Memory B cell (primary cell): Measurements from ENCODE around the gene MAP3K3.

Source experiments
- ATAC-seq: fragments of 150-1000 bp; cut with Tn5 transposase; 2 replicates; pipeline ENCODE4 v1.10.0; 2021; ENCODE audit warnings: low read depth, mild to moderate bottlenecking, moderate library complexity
- DNase-seq, 2 donors: peaks; one replicate each; pipeline ENCODE4 v3.0.0; 2022; ENCODE audit warnings: low spot score in 2 of 2
- H3K27ac Mint-ChIP-seq: one replicate; pipeline ENCODE4 v1.8.0; 2022; ENCODE audit warnings: mild to moderate bottlenecking, moderate library complexity, mixed read lengths
- H3K27me3 Mint-ChIP-seq: one replicate; pipeline ENCODE4 v1.8.0; 2022; ENCODE audit warnings: mixed read lengths
- H3K36me3 Mint-ChIP-seq: one replicate; pipeline ENCODE4 v1.8.0; 2022; ENCODE audit warnings: mild to moderate bottlenecking, mixed read lengths
- H3K4me1 Mint-ChIP-seq: one replicate; pipeline ENCODE4 v1.8.0; 2022; ENCODE audit warnings: mixed read lengths
- H3K4me3 Mint-ChIP-seq: one replicate; pipeline ENCODE4 v1.8.0; 2022; ENCODE audit warnings: mild to moderate bottlenecking, moderate library complexity, mixed read lengths
- H3K9me3 Mint-ChIP-seq: one replicate; pipeline ENCODE4 v1.8.0; 2022; ENCODE audit warnings: mixed read lengths

Gene MAP3K3

DNA sequence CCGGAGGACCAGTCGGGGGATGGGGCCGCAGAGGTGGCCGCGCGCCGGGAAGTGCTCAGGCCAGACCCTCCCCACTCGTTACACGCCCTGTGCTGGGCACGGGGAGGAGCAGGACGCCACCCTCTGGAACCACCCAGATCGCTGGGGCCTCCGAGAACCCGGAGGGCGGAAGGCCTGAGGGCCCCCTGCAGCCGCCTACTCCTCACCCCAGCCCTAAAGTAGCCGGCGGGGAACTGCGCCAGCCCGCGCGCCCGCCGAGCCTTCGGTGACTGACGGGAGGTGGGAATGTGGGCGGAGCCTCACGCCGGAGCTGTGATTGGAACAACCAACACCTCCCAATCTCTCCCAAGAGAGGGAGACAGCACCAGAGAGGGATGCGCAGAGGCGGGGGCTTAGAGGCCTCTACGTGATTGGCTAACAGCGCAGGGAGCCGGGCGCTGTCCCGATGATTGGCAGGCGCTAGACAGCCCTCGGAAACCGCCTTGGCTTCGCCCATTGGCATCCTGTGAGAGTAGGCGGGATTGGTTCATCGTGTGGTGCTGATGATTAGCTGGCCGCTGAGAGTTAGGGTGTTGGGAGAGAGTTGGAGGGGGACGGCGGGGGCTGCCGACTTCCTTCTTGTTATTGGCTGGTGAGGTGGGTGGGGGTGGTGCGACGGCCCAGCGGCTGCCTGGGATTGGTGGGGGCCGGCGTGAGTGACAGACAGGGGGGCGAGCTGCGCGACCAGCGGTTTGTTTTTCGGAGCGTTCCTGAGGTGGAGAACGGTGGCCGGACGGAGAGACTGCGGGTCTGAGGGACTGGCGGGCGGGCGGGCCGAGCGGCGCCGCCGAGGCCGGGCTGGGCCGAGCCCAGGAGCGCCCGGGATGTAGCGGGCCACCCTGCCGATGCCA, at the start of gene MAP3K3:
Gene MAP3K3 (plus strand): TSS at position 734 of the 890 bp plus-strand sequence. CDS start 343 bp downstream, outside the sequence.
- no peaks in the 10 kb centered on the region for H3K27me3 Mint-ChIP-seq
- H3K4me1 Mint-ChIP-seq, result peaks cover 30% of the 10 kb centered on the region
- peak within 1 kb of the TSS; percentile 88 for H3K27ac Mint-ChIP-seq
- no peaks in the 10 kb centered on the region for H3K36me3 Mint-ChIP-seq
- H3K9me3 Mint-ChIP-seq, result no peaks in the 10 kb centered on the region
- peak; percentile 84 to 93 for DNase-seq
- ATAC-seq, result peak; percentile 88
- H3K4me3 Mint-ChIP-seq, result peak within 1 kb of the TSS; percentile 99

DNA sequence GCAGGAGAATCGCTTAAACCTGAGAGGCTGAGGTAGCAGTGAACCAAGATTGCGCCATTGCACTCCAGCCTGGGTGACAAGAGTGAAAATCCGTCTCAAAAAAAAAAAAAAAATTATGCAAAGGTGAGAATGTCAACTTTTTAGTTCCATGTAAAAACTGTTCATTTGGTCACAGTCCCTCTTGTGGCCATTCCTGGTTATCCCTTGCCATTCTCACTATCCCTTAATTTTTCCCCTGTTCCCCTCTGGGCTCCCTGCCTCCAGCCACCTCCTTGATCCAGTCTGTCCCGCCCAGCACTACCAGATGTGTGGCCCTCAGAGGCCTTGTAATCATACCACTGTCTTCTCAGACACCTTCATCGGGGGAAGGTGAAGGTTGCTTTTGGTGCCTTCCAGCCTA, 48.6 kb upstream of the MAP3K3 start:
- no peaks in the 10 kb centered on the region for H3K9me3 Mint-ChIP-seq
- ATAC-seq (no peak), DNase-seq (no peak)
- no peak overlapping the region for H3K4me3 Mint-ChIP-seq
- peak overlapping the region; percentile 2 for H3K27ac Mint-ChIP-seq
- H3K4me1 Mint-ChIP-seq, result peaks cover 28% of the 10 kb centered on the region
- H3K27me3 Mint-ChIP-seq, result no peaks in the 10 kb centered on the region
- H3K36me3 Mint-ChIP-seq, result peaks cover 11% of the 10 kb centered on the region

DNA sequence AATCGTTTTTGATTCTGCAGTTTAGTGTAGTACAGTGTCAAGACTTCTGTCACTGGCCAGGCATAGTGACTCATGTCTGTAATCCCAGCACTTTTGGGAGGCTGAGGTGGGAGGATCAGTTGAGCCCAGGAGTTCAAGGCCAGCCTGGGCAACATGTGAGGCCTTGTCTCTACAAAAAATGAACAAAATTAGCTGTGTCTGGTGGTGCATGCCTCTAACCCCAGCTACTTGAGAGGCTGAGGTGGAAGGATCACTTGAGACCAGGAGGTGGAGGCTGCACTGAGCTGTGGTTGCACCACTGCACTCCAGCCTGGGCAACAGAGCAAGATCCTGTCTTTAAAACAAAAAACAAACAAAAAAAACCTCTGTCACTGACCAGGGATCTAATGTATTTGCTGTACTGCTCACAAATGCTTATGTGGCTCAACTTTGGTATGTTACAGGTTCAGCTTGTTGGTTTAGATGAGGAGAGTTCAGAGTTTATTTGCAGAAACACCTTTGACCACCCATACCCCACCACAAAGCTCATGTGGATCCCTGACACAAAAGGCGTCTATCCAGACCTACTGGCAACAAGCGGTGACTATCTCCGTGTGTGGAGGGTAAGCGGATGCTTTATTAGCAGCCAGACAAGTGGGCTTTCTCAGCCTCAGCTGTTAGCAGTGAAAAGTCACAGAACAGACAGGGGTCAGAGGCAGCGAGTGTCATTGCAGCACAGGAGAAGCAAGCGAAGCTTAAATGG, 44.0 kb upstream of the MAP3K3 start:
- peaks cover 13% of the 10 kb centered on the region for H3K4me1 Mint-ChIP-seq
- H3K9me3 Mint-ChIP-seq, result no peaks in the 10 kb centered on the region
- H3K27me3 Mint-ChIP-seq, result no peaks in the 10 kb centered on the region
- H3K36me3 Mint-ChIP-seq, result peaks cover 27% of the 10 kb centered on the region
- no peak for ATAC-seq
- no peak overlapping the region for H3K4me3 Mint-ChIP-seq
- H3K27ac Mint-ChIP-seq, result no peak overlapping the region
- DNase-seq, result no peak

DNA sequence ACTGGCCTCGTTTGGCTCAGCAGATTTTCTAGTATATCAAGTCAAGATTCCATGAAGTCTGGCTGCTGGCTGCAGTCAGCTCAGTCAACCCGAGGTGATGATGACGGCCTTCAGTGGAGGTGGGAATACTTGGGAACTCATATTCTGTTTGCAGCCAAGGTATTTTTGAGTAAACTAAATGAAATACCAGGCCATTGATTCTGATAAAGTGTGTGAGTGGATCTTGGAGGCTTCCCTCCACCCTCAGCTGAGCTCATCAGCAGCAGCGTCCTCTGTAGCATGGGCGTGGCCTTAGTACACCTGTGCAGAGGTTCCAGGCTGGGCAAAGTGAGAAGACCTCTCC, 43.5 kb upstream of the MAP3K3 start:
- Mint-ChIP-seq H3K4me1 (peaks cover 12% of the 10 kb centered on the region), H3K9me3 (no peaks in the 10 kb centered on the region), H3K27ac (peak overlapping the region; percentile 43), H3K27me3 (no peaks in the 10 kb centered on the region), H3K36me3 (peaks cover 29% of the 10 kb centered on the region), H3K4me3 (no peak overlapping the region)
- no peak for ATAC-seq
- no peak for DNase-seq

DNA sequence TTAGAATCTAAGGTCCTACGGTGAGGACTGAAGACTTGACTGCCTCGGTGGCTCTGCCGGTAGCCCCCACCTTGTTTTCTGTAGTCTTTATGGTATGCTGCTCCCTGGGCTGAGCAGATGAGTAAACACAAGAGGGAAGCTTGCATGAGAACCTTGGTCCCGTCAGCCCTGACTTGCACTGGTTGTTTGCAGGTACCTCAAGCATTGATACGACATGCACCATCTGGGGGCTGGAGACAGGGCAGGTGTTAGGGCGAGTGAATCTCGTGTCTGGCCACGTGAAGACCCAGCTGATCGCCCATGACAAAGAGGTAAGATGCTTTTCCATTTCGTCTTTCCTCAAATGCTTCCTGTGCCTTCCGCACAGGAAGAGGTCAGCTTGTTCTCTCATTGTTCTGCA, 42.6 kb upstream of the MAP3K3 start:
- Mint-ChIP-seq H3K36me3 (peaks cover 25% of the 10 kb centered on the region), H3K9me3 (no peaks in the 10 kb centered on the region), H3K4me3 (no peak overlapping the region), H3K4me1 (peaks cover 7% of the 10 kb centered on the region), H3K27me3 (no peaks in the 10 kb centered on the region), H3K27ac (peak overlapping the region; percentile 14)
- DNase-seq (no peak), ATAC-seq (no peak)

DNA sequence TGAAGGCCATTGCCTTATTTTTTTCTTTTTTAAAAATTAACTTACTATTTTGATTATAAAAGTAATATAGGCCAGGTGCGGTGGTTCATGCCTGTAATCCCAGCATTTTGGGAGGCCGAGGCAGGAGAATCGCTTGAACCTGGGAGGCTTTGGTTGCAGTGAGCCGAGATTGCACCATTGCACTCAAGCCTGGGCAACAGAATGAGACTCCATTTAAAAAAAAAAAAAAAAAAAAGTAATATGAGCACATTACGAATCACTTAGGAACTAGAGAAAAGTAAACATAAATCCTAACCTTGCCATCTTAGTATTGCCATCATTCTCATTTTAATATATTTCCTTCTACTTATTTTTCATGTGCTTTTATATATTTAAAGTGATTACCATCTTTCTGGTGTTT, 34.4 kb upstream of the MAP3K3 start:
- DNase-seq, result no peak
- H3K4me3 Mint-ChIP-seq, result no peak overlapping the region
- H3K36me3 Mint-ChIP-seq, result peaks cover 44% of the 10 kb centered on the region
- H3K27ac Mint-ChIP-seq, result no peak overlapping the region
- H3K27me3 Mint-ChIP-seq, result no peaks in the 10 kb centered on the region
- no peak for ATAC-seq
- no peaks in the 10 kb centered on the region for H3K9me3 Mint-ChIP-seq
- no peaks in the 10 kb centered on the region for H3K4me1 Mint-ChIP-seq

DNA sequence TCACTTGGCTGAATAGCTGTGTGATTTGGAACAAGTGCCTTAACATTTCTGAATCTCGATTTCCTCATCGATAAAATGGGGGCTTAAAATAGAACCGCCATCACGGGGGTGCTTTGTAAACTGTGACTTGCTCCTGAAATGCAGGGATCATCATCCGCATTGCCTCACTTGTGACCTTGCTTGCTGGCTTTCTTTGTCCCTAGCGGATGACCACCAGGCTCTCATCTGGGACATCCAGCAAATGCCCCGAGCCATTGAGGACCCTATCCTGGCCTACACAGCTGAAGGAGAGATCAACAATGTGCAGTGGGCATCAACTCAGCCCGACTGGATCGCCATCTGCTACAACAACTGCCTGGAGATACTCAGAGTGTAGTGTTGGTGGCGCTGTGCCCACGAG, 33.4 kb upstream of the MAP3K3 start:
- H3K27ac Mint-ChIP-seq, result no peak overlapping the region
- H3K27me3 Mint-ChIP-seq, result no peaks in the 10 kb centered on the region
- H3K9me3 Mint-ChIP-seq, result no peaks in the 10 kb centered on the region
- DNase-seq (no peak), ATAC-seq (no peak)
- H3K4me1 Mint-ChIP-seq, result no peaks in the 10 kb centered on the region
- peaks cover 37% of the 10 kb centered on the region for H3K36me3 Mint-ChIP-seq
- H3K4me3 Mint-ChIP-seq, result no peak overlapping the region

DNA sequence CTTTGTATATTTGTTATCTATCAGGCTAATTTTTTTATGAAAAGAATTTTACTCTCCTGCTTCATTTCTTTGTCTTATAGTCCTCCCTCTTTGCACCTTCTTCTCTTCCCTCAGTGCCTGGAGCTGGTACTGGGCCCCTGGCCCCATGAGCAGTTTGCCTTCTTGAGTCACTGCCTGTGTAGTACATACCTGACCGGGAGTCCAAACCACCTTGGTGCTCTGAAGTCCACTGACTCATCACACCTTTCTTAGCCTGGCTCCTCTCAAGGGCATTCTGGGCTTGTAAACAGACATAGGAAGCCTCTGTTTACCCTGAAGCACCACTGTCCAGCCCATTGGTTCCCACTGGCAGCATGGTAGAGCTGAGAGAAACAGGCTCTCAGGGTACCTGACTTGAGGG, 32.6 kb upstream of the MAP3K3 start:
- no peaks in the 10 kb centered on the region for H3K27me3 Mint-ChIP-seq
- H3K36me3 Mint-ChIP-seq, result peaks cover 39% of the 10 kb centered on the region
- H3K27ac Mint-ChIP-seq, result peak overlapping the region; percentile 6
- DNase-seq (no peak), ATAC-seq (no peak)
- no peaks in the 10 kb centered on the region for H3K4me1 Mint-ChIP-seq
- no peak overlapping the region for H3K4me3 Mint-ChIP-seq
- no peaks in the 10 kb centered on the region for H3K9me3 Mint-ChIP-seq

DNA sequence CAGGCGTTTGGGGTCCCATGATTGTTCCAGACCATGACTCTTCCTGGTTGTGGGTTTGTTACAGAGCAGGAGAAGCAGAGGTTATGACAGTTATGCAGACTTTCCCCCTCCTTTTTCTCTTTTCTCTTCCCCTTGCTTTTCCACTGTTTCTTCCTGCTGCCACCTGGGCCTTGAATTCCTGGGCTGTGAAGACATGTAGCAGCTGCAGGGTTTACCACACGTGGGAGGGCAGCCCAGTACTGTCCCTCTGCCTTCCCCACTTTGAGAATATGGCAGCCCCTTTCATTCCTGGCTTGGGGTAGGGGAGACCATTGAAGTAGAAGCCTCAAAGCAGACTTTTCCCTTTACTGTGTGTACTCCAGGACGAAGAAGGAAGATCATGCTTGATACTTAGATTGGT, 29.4 kb upstream of the MAP3K3 start:
- Mint-ChIP-seq H3K36me3 (peaks cover 27% of the 10 kb centered on the region), H3K4me3 (no peak overlapping the region), H3K27me3 (no peaks in the 10 kb centered on the region), H3K27ac (no peak overlapping the region), H3K4me1 (no peaks in the 10 kb centered on the region), H3K9me3 (no peaks in the 10 kb centered on the region)
- no peak for ATAC-seq
- no peak for DNase-seq

DNA sequence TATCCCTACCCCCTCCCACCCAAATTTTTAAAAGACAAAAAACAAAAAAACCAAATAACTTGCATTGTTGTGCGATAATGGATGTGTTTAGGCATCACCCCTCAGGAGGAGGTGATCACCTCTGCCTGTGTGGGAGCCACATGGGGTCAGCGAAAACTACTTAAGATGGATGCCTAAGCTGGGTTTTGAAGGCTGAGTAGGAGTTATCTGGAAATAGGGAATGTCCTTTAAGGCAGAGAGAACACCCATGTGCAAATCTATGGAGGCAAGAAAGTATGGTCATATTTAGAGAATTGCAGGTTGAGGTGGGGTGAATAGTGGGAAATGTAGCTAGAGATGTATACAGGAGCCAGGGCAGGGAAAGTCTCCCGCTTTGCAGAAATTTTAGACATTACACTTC, 27.1 kb upstream of the MAP3K3 start:
- Mint-ChIP-seq H3K36me3 (peaks cover 12% of the 10 kb centered on the region), H3K27ac (no peak overlapping the region), H3K4me1 (no peaks in the 10 kb centered on the region), H3K27me3 (no peaks in the 10 kb centered on the region), H3K9me3 (no peaks in the 10 kb centered on the region), H3K4me3 (no peak overlapping the region)
- no peak for DNase-seq
- ATAC-seq, result no peak

DNA sequence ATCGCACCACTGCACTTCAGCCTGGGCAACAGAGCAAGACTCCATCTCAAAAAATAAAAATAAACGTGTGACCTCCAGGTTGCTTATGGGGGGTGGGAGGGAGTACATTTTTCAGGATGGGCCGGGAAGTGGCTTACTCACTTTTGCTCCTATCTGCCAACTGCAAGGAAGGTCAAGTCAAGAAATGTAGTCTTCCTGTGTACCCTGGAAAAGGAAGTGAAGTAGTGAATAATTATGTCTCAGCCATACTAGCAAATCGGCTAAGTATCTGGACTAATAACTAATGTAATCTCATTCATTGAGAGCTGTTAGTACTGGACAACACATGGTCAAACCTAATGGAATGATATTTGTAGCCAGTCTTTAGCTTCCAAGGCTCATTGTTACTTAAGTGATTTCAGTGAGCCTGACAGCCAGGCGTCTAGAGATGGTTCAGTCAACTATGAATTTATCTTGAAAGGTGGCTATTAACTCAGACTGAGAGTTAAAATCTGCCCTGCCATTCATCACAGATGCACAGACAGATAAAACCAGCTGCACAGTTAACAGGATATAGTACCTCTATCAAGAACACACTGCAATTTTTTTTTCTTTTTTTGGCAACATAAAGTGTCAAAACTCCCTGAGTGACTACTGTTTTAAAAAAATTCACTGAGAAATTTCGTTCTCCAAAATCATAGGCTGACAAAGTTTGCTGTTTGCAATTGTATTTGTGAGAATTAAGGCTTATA, 25.2 kb upstream of the MAP3K3 start:
- no peaks in the 10 kb centered on the region for H3K9me3 Mint-ChIP-seq
- H3K4me1 Mint-ChIP-seq, result peaks cover 5% of the 10 kb centered on the region
- no peak overlapping the region for H3K27ac Mint-ChIP-seq
- H3K4me3 Mint-ChIP-seq, result no peak overlapping the region
- peaks cover 3% of the 10 kb centered on the region for H3K36me3 Mint-ChIP-seq
- no peak for DNase-seq
- no peak for ATAC-seq
- H3K27me3 Mint-ChIP-seq, result no peaks in the 10 kb centered on the region

DNA sequence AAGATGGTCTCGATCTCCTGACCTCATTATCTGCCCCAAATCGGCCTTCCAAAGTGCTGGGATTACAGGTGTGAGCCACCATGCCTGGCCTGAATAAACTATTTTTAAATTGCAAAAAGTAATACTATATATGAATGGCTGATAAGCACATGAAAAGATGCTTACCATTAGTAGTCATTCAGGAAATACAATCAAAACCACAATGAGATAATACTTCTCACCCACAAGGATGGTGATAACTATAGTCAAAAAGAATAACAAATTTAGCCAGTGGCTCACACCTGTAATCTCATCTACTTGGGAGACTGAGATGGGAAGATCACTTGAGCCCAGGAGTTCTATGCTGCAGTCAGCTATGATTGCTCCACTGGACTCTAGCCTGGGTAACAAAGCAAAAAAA, 23.9 kb upstream of the MAP3K3 start:
- ATAC-seq (no peak), DNase-seq (no peak)
- Mint-ChIP-seq H3K4me1 (peaks cover 5% of the 10 kb centered on the region), H3K27ac (no peak overlapping the region), H3K36me3 (peaks cover 4% of the 10 kb centered on the region), H3K27me3 (no peaks in the 10 kb centered on the region), H3K4me3 (no peak overlapping the region), H3K9me3 (no peaks in the 10 kb centered on the region)

DNA sequence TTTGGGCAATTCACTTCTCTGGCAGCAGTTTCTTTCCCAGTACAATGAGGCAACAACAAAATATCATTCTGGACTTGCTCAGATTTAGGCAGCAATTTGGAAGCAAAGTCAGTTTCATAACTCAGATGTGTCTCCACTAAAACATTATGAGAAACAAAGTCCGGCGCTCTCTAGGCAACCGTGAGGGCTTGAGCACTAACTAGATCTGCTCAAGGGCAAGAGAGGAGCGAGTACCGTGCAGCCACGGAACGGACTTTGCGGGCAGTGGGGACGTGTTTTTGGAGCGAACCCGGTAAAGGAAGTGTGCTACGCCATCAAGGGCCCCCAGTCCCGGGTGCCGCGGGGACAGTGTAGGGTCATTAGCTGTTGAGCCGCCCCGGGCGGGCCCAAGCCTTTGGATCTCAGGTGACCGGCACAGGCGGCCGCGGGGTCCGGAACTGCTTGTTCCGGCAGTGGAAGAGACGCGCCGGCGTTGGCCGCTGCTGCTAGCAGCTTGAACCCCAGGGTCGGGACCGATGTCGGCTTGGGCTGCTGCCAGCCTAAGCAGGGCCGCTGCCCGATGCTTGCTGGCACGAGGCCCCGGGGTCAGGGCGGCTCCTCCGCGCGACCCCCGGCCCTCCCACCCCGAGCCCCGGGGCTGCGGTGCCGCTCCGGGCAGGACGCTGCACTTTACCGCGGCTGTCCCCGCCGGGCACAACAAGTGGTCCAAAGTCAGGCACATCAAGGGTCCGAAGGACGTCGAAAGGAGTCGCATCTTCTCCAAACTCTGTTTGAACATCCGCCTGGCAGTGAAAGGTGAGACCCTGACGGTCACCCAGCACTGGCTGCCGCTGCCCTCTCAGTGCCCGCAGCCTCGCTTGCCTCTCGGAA, 21.4 kb upstream of the MAP3K3 start, which contains the start of gene TACO1:
Gene TACO1 (plus strand): TSS at position 327 of the 870 bp plus-strand sequence. CDS start 189 bp downstream, at position 516.
- peaks cover 11% of the 10 kb centered on the region for H3K36me3 Mint-ChIP-seq
- H3K27ac Mint-ChIP-seq, result peak within 1 kb of the TSS; percentile 93
- H3K4me1 Mint-ChIP-seq, result peaks cover 5% of the 10 kb centered on the region
- H3K4me3 Mint-ChIP-seq, result peak within 1 kb of the TSS; percentile 88
- H3K27me3 Mint-ChIP-seq, result no peaks in the 10 kb centered on the region
- H3K9me3 Mint-ChIP-seq, result no peaks in the 10 kb centered on the region
- ATAC-seq (peak; percentile 97), DNase-seq (peak; percentile 76 to 84)
